ENCODE data around the gene ADAMTS12. TPM values are rescaled to one million over a fixed set of nuclear protein-coding genes. Genes with fewer than 3 reads are reported as not detected.

Gene ADAMTS12
- total and polyA plus RNA-seq, 2 experiments from 2014 or later: 7.8 to 11.5 TPM

DNA sequence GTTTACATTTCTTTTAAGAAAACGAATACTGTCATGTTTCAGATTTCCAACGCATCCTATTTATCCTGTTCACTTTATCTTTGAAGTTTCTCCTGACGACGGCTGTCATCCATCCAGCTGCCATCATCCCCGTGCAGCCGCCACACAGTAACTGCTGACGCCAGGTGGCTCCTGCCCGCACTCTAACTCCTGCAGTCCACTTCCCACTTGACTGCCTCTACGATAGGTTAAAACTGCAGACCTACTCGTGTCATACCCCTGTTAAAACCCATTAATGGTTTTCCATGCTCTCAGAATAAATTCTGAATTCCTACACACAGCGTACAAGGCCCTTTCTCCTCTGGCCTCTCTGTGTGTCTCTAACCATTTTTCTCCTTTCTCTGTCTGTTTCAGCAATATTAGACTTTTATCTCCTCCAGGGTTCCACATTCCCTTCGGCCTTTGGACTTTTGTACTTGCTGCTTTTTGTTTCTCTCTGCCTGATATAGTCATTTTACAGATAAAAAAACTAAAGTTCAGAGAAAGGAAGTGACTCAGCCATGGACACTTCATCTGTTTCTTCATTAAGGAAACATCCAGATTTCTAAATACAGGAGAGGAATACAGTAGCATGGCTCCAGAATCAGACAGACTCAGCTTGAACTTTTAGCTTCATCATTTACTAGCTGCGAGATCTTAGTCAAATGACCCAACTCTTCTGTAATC is 84.9 kb downstream of the ADAMTS12 start:
- Histone ChIP-seq H3K4me3 (peak overlapping the region; percentile 35), H3K4me2 (ENCODE audit: unreplicated experiment) (peak overlapping the region; percentile 64), H3K9me2 (ENCODE audit: insufficient read depth) (no peaks in the 10 kb centered on the region; the same call in 1 of the 2 replicates), H3K9me3 (ENCODE audit: low read depth) (no peaks in the 10 kb centered on the region), H3K4me1 (ENCODE audit: insufficient read depth) (peaks cover 35% of the 10 kb centered on the region), H4K20me1 (ENCODE audit: insufficient read depth) (no peaks in the 10 kb centered on the region), H3K27ac (peak overlapping the region; percentile 53), H3F3A (ENCODE audit: insufficient read depth) (peaks cover 26% of the 10 kb centered on the region), H3K27me3 (replicated peaks; ENCODE audit: insufficient read depth) (no peaks in the 10 kb centered on the region), H2AFZ (peak overlapping the region; percentile 5; the same call in 1 of the 2 replicates), H3K9ac (peak overlapping the region; percentile 25; the same call in 1 of the 2 replicates), H3K36me3 (ENCODE audit: low read depth) (no peaks in the 10 kb centered on the region), H3K79me2 (ENCODE audit: insufficient read depth) (no peaks in the 10 kb centered on the region; the same call in 1 of the 2 replicates)
- WGBS, 2 experiments (ENCODE audit: low coverage in 1 of 2, low lambda C conversion rate in 2 of 2, missing lambda C conversion rate in 2 of 2): 75 to 77% methylated on average over 13 of the region's 13 CpGs
- in situ Hi-C loops (cut with MboI): no loop called here
- TF ChIP-seq EZH2phosphoT487 (IDR thresholded peaks at IDR 0.05; ENCODE audit: insufficient read depth, low read depth) (0 out of 2 replicates have a peak, but pooled peaks have one; percentile 48), EZH2 (IDR thresholded peaks at IDR 0.05; ENCODE audit: insufficient read depth, poor library complexity, severe bottlenecking) (no peak)
- peak; percentile 86 for DNase-seq

DNA sequence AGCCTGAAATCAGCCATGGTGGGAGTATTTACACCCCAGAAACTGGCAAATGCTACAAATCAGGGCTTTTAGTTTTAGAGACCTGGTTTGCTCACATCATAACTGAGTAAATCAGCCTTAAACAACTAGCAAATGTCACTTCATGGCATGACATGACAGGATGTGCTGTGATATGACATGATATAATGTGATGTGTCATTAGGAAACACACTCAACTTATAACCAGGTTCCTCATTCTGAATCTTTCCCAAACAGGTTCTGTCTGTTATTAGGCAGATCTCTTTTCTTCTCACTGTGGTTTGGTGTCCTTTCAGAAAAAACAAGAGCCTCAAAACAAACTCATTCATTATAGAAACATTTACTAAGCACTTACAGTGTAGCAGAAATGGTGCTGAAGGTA is 90.5 kb downstream of the ADAMTS12 start:
- DNase-seq: no peak
- Histone ChIP-seq H3K36me3 (ENCODE audit: low read depth) (no peaks in the 10 kb centered on the region), H4K20me1 (ENCODE audit: insufficient read depth) (no peaks in the 10 kb centered on the region), H3K4me1 (ENCODE audit: insufficient read depth) (peaks cover 2% of the 10 kb centered on the region; the same call in 1 of the 2 replicates), H2AFZ (no peak overlapping the region), H3K9me3 (ENCODE audit: low read depth) (no peaks in the 10 kb centered on the region), H3K9me2 (ENCODE audit: insufficient read depth) (no peaks in the 10 kb centered on the region; the same call in 1 of the 2 replicates), H3K4me2 (ENCODE audit: unreplicated experiment) (no peak overlapping the region), H3K9ac (no peak overlapping the region), H3K27ac (no peak overlapping the region), H3F3A (ENCODE audit: insufficient read depth) (peaks cover 4% of the 10 kb centered on the region; the same call in 1 of the 2 replicates), H3K4me3 (no peak overlapping the region), H3K27me3 (replicated peaks; ENCODE audit: insufficient read depth) (no peaks in the 10 kb centered on the region), H3K79me2 (ENCODE audit: insufficient read depth) (peaks cover 6% of the 10 kb centered on the region; the same call in 1 of the 2 replicates)
- no peak for TF ChIP-seq EZH2 (IDR thresholded peaks at IDR 0.05; ENCODE audit: insufficient read depth, poor library complexity, severe bottlenecking)
- TF ChIP-seq EZH2phosphoT487 (IDR thresholded peaks at IDR 0.05; ENCODE audit: insufficient read depth, low read depth): no peak
- in situ Hi-C loops (cut with MboI): no loop called here

DNA sequence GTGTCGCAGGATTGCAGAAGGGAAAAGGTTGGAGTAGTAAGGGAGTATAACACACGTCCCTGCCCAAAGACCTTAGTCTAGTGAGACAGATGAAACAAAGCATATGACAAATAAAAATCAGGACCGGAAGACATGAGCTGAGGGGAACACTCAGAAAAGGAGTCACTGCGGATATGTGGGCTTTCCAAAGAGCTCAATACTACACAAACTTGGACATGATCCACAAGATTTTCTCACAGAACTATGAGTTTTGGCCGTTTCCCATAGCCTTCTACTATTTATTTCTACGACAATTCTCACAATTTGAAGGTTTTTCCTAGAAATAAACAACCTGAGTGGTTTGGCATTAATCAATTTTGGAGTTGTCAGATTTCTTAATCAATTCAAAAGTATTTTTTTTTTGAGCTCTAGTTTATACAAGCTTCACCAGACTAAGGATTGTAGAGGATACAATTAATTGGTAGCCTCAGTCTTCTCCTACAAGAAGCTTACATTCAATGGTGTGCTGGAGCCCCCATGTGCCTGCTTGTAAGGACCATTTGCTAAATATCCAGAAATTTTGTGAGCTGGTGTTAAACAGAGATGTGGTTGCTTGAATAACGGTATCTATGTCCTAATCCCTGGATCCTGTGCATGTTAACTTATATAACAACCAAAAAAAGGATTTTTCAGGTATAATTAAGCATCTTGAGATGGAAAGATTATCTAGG is 91.4 kb downstream of the ADAMTS12 start:
- H3K36me3 ChIP-seq (ENCODE audit: low read depth): no peaks in the 10 kb centered on the region
- H3K9me3 ChIP-seq (ENCODE audit: low read depth): no peaks in the 10 kb centered on the region
- H3K9me2 ChIP-seq (ENCODE audit: insufficient read depth): no peaks in the 10 kb centered on the region
- no peak overlapping the region for H2AFZ ChIP-seq
- H3K27ac ChIP-seq: no peak overlapping the region
- in situ Hi-C loops (cut with MboI): no loop called here
- no peak for DNase-seq
- H3K79me2 ChIP-seq (ENCODE audit: insufficient read depth): peaks cover 6% of the 10 kb centered on the region; the same call in 1 of the 2 replicates
- no peak overlapping the region for H3K4me3 ChIP-seq
- no peaks in the 10 kb centered on the region for H3F3A ChIP-seq (ENCODE audit: insufficient read depth)
- H3K4me2 ChIP-seq (ENCODE audit: unreplicated experiment): no peak overlapping the region
- no peaks in the 10 kb centered on the region for H4K20me1 ChIP-seq (ENCODE audit: insufficient read depth)
- H3K4me1 ChIP-seq (ENCODE audit: insufficient read depth): peaks cover 2% of the 10 kb centered on the region; the same call in 1 of the 2 replicates
- no peak overlapping the region for H3K9ac ChIP-seq
- H3K27me3 ChIP-seq (replicated peaks; ENCODE audit: insufficient read depth): no peaks in the 10 kb centered on the region
- WGBS, 2 experiments (ENCODE audit: low coverage in 1 of 2, low lambda C conversion rate in 2 of 2, missing lambda C conversion rate in 2 of 2): 92 to 94% methylated on average over 7 of the region's 7 CpGs
- TF ChIP-seq EZH2 (IDR thresholded peaks at IDR 0.05; ENCODE audit: insufficient read depth, poor library complexity, severe bottlenecking): no peak
- TF ChIP-seq EZH2phosphoT487 (IDR thresholded peaks at IDR 0.05; ENCODE audit: insufficient read depth, low read depth): no peak

DNA sequence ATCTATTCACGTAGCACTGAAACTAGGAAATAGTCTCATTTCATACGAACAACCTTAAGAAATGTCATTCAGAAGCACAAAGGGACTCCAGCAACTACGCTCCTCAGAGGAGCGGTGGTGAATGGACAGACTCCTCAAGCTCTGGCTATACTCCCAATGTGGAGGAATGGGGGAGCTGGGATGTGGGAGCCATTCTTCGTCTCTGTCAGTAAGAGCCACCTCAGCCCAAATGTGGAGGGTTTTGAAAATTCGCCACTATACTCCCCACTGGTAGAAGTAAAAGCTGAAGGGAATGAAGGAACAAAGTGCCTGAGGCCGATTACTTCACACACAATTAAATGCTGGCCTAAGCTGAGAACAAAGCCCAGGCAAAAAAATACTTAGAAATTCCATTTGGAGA is 96.3 kb downstream of the ADAMTS12 start:
- 52% methylated on average over 7 of the region's 7 CpGs for WGBS, 2 experiments (ENCODE audit: low coverage in 1 of 2, low lambda C conversion rate in 2 of 2, missing lambda C conversion rate in 2 of 2)
- no peak for TF ChIP-seq EZH2 (IDR thresholded peaks at IDR 0.05; ENCODE audit: insufficient read depth, poor library complexity, severe bottlenecking)
- no peak for TF ChIP-seq EZH2phosphoT487 (IDR thresholded peaks at IDR 0.05; ENCODE audit: insufficient read depth, low read depth)
- Histone ChIP-seq H3K9ac (no peak overlapping the region), H3K27ac (no peak overlapping the region), H3K4me2 (ENCODE audit: unreplicated experiment) (peak overlapping the region; percentile 67), H3K79me2 (ENCODE audit: insufficient read depth) (peaks cover 3% of the 10 kb centered on the region; the same call in 1 of the 2 replicates), H3K36me3 (ENCODE audit: low read depth) (no peaks in the 10 kb centered on the region), H3K9me3 (ENCODE audit: low read depth) (no peaks in the 10 kb centered on the region), H3F3A (ENCODE audit: insufficient read depth) (no peaks in the 10 kb centered on the region; the same call in 1 of the 2 replicates), H3K27me3 (replicated peaks; ENCODE audit: insufficient read depth) (no peaks in the 10 kb centered on the region), H3K4me3 (no peak overlapping the region), H3K9me2 (ENCODE audit: insufficient read depth) (no peaks in the 10 kb centered on the region), H3K4me1 (ENCODE audit: insufficient read depth) (peaks cover 18% of the 10 kb centered on the region), H4K20me1 (ENCODE audit: insufficient read depth) (no peaks in the 10 kb centered on the region), H2AFZ (no peak overlapping the region)
- no peak for DNase-seq
- in situ Hi-C loops (cut with MboI): no loop called here

Measured in GM23248 (cell line).